Stomach (tissue), 4 donors: Measurements from ENCODE around the gene VCL.

Source experiments
- CTCF ChIP-seq, 7 experiments: fragments of 450-650 bp in 4 of 7; fragments of 200-600 bp in 3 of 7; sonication (generic) in 3 of 7; IDR thresholded peaks; one replicate each; pipeline ENCODE4 v1.5.1; 2016 to 2019; ENCODE audit warnings: antibody characterized with exemption in 7 of 7, control low read depth in 2 of 7, mild to moderate bottlenecking in 1 of 7
- POLR2A ChIP-seq, 4 donors: fragments of 450-650 bp; IDR thresholded peaks; one replicate each; pipeline ENCODE4 v1.6.1; 2016; ENCODE audit warnings: antibody characterized with exemption in 4 of 4, control low read depth in 2 of 4, mild to moderate bottlenecking in 1 of 4, moderate library complexity in 1 of 4
- POLR2AphosphoS5 ChIP-seq, 3 donors: sonication (generic); formaldehyde crosslinking; IDR thresholded peaks; one replicate each; pipeline ENCODE4 v1.6.1; 2016; ENCODE audit warnings: antibody characterized with exemption in 3 of 3

DNA sequence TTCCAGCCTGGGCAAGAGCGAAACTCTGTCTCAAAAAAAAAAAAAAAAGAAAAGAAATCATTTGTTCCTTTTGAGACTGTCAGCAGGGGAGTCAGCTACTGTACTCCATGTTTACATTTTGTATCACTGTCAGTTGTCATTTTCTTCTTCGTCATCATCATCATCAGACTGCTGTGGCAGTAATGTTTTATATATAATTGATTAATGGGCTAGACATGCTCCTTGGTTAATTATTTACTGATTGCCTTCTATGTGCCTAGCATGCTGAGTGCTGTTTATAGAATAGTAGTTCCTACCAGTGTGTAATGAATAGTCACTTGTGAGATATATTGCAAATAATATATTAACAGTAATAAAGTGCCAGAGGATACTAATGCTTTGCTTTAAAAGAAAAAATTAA is 50.5 kb downstream of the VCL start:
- no peak for TF ChIP-seq POLR2AphosphoS5 (IDR thresholded peaks at IDR 0.05)
- no peak for TF ChIP-seq CTCF (IDR thresholded peaks at IDR 0.05)
- TF ChIP-seq POLR2A (IDR thresholded peaks at IDR 0.05): no peak
